ENCODE data around the gene HES2.

DNA sequence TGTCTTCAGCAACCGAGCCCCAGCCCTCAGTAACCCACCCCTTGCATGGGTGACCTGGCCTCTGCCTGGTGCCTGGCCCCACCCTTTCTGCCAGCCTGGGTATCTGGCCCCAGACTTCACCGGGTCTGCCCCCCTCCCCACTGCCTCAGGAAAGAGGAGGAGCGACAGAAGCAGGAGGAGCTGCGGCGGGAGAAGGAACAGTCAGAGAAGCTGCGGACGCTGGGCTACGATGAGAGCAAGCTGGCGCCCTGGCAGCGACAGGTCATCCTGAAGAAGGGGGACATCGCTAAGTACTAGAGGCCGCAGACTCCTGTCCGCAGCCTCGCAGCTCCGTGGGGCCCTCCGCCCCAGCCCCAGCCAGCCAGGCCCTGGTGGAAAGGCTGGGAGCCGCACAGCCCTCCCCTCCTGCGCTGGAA, 40.1 kb upstream of the HES2 start:
- TF ChIP-seq POLR2AphosphoS5 (IDR thresholded peaks at IDR 0.05) (no peak), EP300 (IDR thresholded peaks at IDR 0.05; ENCODE audit: low read depth) (no peak)
- TF ChIP-seq, protein P1, sequence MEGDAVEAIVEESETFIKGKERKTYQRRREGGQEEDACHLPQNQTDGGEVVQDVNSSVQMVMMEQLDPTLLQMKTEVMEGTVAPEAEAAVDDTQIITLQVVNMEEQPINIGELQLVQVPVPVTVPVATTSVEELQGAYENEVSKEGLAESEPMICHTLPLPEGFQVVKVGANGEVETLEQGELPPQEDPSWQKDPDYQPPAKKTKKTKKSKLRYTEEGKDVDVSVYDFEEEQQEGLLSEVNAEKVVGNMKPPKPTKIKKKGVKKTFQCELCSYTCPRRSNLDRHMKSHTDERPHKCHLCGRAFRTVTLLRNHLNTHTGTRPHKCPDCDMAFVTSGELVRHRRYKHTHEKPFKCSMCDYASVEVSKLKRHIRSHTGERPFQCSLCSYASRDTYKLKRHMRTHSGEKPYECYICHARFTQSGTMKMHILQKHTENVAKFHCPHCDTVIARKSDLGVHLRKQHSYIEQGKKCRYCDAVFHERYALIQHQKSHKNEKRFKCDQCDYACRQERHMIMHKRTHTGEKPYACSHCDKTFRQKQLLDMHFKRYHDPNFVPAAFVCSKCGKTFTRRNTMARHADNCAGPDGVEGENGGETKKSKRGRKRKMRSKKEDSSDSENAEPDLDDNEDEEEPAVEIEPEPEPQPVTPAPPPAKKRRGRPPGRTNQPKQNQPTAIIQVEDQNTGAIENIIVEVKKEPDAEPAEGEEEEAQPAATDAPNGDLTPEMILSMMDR (IDR thresholded peaks at IDR 0.05) = no peak

Data from transverse colon (tissue), 4 donors.